HEK293 (cell line): ENCODE results near the gene TRAFD1.

ENCODE experiments used
- CTCF ChIA-PET: fragments of 350-600 bp; formaldehyde crosslinking; extraction: SDS; loops from one replicate; lab custom pipeline; 2021; ENCODE audit warnings: antibody characterized with exemption; lab: Yijun Ruan, JAX
- POLR2A ChIA-PET: fragments of 300-600 bp; formaldehyde crosslinking; extraction: SDS; loops from one replicate; lab custom pipeline; 2020; ENCODE audit warnings: antibody characterized with exemption, inconsistent platforms; lab: Yijun Ruan, JAX
- H3K27ac ChIP-seq: fragments of 200-500 bp; sonication (Bioruptor generic); 2 replicates; pipeline ENCODE4 v1.5.1; 2014; ENCODE audit warnings: low read depth, low read length, control low read depth, inconsistent platforms; ENCODE audit errors: extremely low read depth
- H3K36me3 ChIP-seq, 2 experiments: fragments of 200-500 bp in 1 of 2; sonication (Bioruptor generic) in 1 of 2; 1 replicate in 1 of 2; 2 replicates in 1 of 2; pipeline ENCODE4 v1.5.1; 2014 to 2017; ENCODE audit warnings: inconsistent platforms in 2 of 2, low read length in 2 of 2; ENCODE audit not compliant: control insufficient read depth in 2 of 2, insufficient read depth in 1 of 2
- H3K4me1 ChIP-seq: fragments of 200-500 bp; sonication (Bioruptor generic); 2 replicates; pipeline ENCODE4 v1.5.1; 2014; ENCODE audit warnings: mild to moderate bottlenecking, low read length, inconsistent platforms; ENCODE audit not compliant: control insufficient read depth, insufficient read depth
- H3K4me3 ChIP-seq: 2 replicates; pipeline ENCODE4 v1.5.1; 2011; ENCODE audit warnings: low read depth, mild to moderate bottlenecking, control low read depth, low read length, moderate library complexity
- H3K9me3 ChIP-seq: fragments of 200-500 bp; sonication (Bioruptor generic); 2 replicates; pipeline ENCODE4 v1.5.1; 2014; ENCODE audit warnings: low read depth, low read length, inconsistent platforms; ENCODE audit not compliant: control insufficient read depth, insufficient read depth
- ZBTB20 ChIP-seq: fragments of 450-650 bp; formaldehyde crosslinking; IDR thresholded peaks from 2 replicates; pipeline ENCODE4 v1.5.1; 2016; ENCODE audit warnings: missing biosample characterization, missing genetic modification characterization
- ZBTB8A ChIP-seq: fragments of 450-650 bp; formaldehyde crosslinking; IDR thresholded peaks from 2 replicates; pipeline ENCODE4 v1.5.1; 2016; ENCODE audit warnings: missing biosample characterization, missing genetic modification characterization
- ZNF23 ChIP-seq: fragments of 450-650 bp; formaldehyde crosslinking; IDR thresholded peaks from 2 replicates; pipeline ENCODE4 v1.5.1; 2016; ENCODE audit warnings: missing biosample characterization, missing genetic modification characterization, borderline replicate concordance
- ZNF354C ChIP-seq: fragments of 450-650 bp; formaldehyde crosslinking; IDR thresholded peaks from 2 replicates; pipeline ENCODE4 v1.5.1; 2016; ENCODE audit warnings: missing biosample characterization, missing genetic modification characterization, low read depth, borderline replicate concordance
- ZNF701 ChIP-seq: fragments of 450-650 bp; formaldehyde crosslinking; IDR thresholded peaks from 2 replicates; pipeline ENCODE4 v1.5.1; 2016; ENCODE audit warnings: missing biosample characterization, missing genetic modification characterization
- TF ChIP-seq, protein P1 (sequence below): fragments of 450-650 bp; formaldehyde crosslinking; IDR thresholded peaks from 2 replicates; pipeline ENCODE4 v1.5.1; 2016; ENCODE audit warnings: missing biosample characterization, missing genetic modification characterization
- TF ChIP-seq, protein P2 (sequence below): fragments of 450-650 bp; formaldehyde crosslinking; IDR thresholded peaks from 2 replicates; pipeline ENCODE4 v1.5.1; 2016; ENCODE audit warnings: missing biosample characterization, missing genetic modification characterization, low read depth
- TF ChIP-seq, protein P3 (sequence below): fragments of 450-650 bp; formaldehyde crosslinking; IDR thresholded peaks from 2 replicates; pipeline ENCODE4 v1.5.1; 2016; ENCODE audit warnings: missing biosample characterization, missing genetic modification characterization
- TF ChIP-seq, protein P4 (sequence below): fragments of 450-650 bp; formaldehyde crosslinking; optimal IDR thresholded peaks from 2 replicates; pipeline ENCODE3; 2016; ENCODE audit warnings: missing biosample characterization, mild to moderate bottlenecking, missing genetic modification characterization
- TF ChIP-seq, protein P5 (sequence below): fragments of 450-650 bp; formaldehyde crosslinking; IDR thresholded peaks from 2 replicates; pipeline ENCODE4 v1.5.1; 2016; ENCODE audit warnings: missing biosample characterization, missing genetic modification characterization

TRAFD1 gene

DNA sequence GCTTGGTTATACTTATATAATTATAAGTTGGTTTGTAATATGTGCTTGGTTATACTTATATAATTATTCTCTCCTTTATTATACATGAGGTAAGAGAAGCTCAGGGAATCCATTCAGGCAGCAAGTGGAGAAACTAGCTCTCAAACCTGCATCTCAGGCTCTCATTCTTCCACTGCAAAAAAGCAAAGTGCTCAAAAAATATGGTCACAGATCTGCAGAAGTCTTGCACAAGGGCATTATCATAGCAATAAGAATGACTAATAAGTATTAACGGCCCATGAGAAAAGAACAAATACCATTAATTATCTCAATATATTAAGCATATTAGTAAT, 476 bp upstream of the TRAFD1 start:
- TF ChIP-seq, protein P1, sequence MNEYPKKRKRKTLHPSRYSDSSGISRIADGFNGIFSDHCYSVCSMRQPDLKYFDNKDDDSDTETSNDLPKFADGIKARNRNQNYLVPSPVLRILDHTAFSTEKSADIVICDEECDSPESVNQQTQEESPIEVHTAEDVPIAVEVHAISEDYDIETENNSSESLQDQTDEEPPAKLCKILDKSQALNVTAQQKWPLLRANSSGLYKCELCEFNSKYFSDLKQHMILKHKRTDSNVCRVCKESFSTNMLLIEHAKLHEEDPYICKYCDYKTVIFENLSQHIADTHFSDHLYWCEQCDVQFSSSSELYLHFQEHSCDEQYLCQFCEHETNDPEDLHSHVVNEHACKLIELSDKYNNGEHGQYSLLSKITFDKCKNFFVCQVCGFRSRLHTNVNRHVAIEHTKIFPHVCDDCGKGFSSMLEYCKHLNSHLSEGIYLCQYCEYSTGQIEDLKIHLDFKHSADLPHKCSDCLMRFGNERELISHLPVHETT, result peak; percentile 32; the same call in 1 of the 2 replicates
- TF ChIP-seq, protein P2, sequence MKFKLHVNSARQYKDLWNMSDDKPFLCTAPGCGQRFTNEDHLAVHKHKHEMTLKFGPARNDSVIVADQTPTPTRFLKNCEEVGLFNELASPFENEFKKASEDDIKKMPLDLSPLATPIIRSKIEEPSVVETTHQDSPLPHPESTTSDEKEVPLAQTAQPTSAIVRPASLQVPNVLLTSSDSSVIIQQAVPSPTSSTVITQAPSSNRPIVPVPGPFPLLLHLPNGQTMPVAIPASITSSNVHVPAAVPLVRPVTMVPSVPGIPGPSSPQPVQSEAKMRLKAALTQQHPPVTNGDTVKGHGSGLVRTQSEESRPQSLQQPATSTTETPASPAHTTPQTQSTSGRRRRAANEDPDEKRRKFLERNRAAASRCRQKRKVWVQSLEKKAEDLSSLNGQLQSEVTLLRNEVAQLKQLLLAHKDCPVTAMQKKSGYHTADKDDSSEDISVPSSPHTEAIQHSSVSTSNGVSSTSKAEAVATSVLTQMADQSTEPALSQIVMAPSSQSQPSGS (tag by site-specific recombination), result no peak
- Histone ChIP-seq H3K36me3 (peaks cover 0 to 5% of the 10 kb centered on the region in 2 experiments; a peak in 1 of 3 replicates), H3K9me3 (no peaks in the 10 kb centered on the region), H3K4me1 (peaks cover 18% of the 10 kb centered on the region), H3K27ac (no peak overlapping the region), H3K4me3 (no peak overlapping the region)
- ChIA-PET POLR2A (interaction anchor here (0.6 to 3.1 kb wide), 14 partner anchors 9 to 331 kb away, joined by 3 to 66 read pairs (median 5); partner anchors contain the start of genes ERP29, NAA25 and TMEM116), CTCF (interaction anchor here (0.6 to 0.7 kb wide), 2 partner anchors 371 to 418 kb away, joined by 3 to 4 read pairs; no protein-coding TSS in a partner anchor)

DNA sequence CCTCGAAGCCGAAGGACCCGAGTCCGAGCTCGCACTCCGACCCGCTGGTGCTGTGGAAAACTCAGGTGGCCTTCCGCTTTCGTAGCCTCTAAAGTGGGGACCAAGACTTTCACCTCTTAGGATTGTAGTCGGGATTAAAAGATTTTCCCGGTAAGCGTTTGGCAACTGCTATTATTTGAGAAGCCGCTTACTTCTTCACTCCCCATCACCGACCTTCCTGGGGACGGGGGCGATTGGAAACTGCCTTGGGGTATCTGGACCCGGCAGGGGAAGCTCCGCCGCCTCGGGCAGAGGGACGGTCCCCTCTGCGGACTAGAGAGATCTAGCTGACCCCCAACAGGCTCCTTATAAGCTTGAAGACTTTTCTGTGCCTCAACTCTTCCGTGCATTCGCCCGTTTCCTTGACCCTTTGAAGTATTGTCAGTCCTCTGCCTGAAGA, 659 bp downstream of the TRAFD1 start:
- H3K36me3 ChIP-seq, result peaks cover 4 to 5% of the 10 kb centered on the region in 2 experiments; a peak in 2 of 3 replicates
- TF ChIP-seq, protein P3, sequence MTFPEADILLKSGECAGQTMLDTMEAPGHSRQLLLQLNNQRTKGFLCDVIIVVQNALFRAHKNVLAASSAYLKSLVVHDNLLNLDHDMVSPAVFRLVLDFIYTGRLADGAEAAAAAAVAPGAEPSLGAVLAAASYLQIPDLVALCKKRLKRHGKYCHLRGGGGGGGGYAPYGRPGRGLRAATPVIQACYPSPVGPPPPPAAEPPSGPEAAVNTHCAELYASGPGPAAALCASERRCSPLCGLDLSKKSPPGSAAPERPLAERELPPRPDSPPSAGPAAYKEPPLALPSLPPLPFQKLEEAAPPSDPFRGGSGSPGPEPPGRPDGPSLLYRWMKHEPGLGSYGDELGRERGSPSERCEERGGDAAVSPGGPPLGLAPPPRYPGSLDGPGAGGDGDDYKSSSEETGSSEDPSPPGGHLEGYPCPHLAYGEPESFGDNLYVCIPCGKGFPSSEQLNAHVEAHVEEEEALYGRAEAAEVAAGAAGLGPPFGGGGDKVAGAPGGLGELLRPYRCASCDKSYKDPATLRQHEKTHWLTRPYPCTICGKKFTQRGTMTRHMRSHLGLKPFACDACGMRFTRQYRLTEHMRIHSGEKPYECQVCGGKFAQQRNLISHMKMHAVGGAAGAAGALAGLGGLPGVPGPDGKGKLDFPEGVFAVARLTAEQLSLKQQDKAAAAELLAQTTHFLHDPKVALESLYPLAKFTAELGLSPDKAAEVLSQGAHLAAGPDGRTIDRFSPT, result 0 out of 2 replicates have a peak, but pooled peaks have one; percentile 1
- no peak for TF ChIP-seq ZNF354C (tag by site-specific recombination)
- POLR2A ChIA-PET, result interaction anchor here (0.5 to 3.1 kb wide), 8 partner anchors 10 to 261 kb away, joined by 3 to 66 read pairs (median 4); partner anchors contain the start of genes ERP29, NAA25 and TMEM116
- no peaks in the 10 kb centered on the region for H3K9me3 ChIP-seq
- CTCF ChIA-PET, result interaction anchor here (1.2 kb wide), 1 partner anchor 14 kb away, joined by 4 read pairs; no protein-coding TSS in a partner anchor
- H3K27ac ChIP-seq, result peak overlapping the region; percentile 83
- H3K4me3 ChIP-seq, result peak overlapping the region; percentile 89
- peaks cover 18% of the 10 kb centered on the region for H3K4me1 ChIP-seq

DNA sequence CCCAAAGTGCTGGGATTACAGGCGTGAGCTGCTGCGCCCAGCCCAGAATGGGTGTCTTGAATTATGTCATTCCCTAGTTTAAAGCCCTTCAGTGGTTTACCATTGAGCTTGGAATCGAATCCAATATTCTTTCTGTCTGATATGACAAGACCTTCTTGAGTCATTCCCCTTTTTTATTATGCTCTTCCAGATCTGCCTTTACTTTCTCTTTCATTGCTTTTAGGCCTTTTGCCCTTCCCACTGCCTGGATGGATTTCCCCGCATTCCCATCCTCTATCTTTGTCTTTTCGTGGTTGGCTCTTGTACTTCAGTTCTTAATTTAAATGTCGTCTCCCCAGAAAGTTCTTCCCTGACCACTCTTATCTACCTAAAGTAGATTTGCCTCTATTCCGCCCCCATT, 1.6 kb downstream of the TRAFD1 start:
- Histone ChIP-seq H3K9me3 (no peaks in the 10 kb centered on the region), H3K4me3 (no peak overlapping the region), H3K4me1 (peaks cover 14% of the 10 kb centered on the region), H3K36me3 (peaks cover 5 to 12% of the 10 kb centered on the region in 2 experiments; a peak in 2 of 3 replicates), H3K27ac (no peak overlapping the region)
- CTCF ChIA-PET, result interaction anchor here (1.2 kb wide), 1 partner anchor 15 kb away, joined by 4 read pairs; no protein-coding TSS in a partner anchor
- TF ChIP-seq, protein P4, sequence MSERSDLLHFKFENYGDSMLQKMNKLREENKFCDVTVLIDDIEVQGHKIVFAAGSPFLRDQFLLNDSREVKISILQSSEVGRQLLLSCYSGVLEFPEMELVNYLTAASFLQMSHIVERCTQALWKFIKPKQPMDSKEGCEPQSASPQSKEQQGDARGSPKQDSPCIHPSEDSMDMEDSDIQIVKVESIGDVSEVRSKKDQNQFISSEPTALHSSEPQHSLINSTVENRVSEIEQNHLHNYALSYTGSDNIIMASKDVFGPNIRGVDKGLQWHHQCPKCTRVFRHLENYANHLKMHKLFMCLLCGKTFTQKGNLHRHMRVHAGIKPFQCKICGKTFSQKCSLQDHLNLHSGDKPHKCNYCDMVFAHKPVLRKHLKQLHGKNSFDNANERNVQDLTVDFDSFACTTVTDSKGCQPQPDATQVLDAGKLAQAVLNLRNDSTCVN, result no peak
- TF ChIP-seq ZBTB8A (tag by site-specific recombination), result no peak
- no peak for TF ChIP-seq ZBTB20 (tag by site-specific recombination)
- TF ChIP-seq ZNF701 (tag by site-specific recombination), result no peak
- TF ChIP-seq, protein P5, sequence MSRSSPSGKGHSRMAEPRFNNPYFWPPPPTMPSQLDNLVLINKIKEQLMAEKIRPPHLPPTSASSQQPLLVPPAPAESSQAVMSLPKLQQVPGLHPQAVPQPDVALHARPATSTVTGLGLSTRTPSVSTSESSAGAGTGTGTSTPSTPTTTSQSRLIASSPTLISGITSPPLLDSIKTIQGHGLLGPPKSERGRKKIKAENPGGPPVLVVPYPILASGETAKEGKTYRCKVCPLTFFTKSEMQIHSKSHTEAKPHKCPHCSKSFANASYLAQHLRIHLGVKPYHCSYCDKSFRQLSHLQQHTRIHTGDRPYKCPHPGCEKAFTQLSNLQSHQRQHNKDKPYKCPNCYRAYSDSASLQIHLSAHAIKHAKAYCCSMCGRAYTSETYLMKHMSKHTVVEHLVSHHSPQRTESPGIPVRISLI, result no peak
- TF ChIP-seq ZNF23 (tag by site-specific recombination), result no peak
- POLR2A ChIA-PET, result interaction anchor here (0.6 to 3.1 kb wide), 5 partner anchors 9 to 62 kb away, joined by 3 to 66 read pairs (median 9); partner anchors contain the start of gene NAA25
